GM18867 (cell line): Measurements from ENCODE around the gene AKT1.

Source experiments
- ATAC-seq: cut with Tn5 transposase; IDR thresholded peaks from one replicate; pipeline ENCODE4 v1.9.1; 2021; ENCODE audit warnings: mild to moderate bottlenecking, moderate library complexity; ENCODE audit not compliant: unreplicated experiment

AKT1 gene

GRCh38 chr14:104800015-104800770 is 4.6 kb upstream of the AKT1 start:
- ATAC-seq, result peak; percentile 50

- no peak for ATAC-seq
Measured at GRCh38 chr14:104799244-104800014, 3.9 kb upstream of the AKT1 start.

- no peak for ATAC-seq
Measured at GRCh38 chr14:104798300-104799243, 3.0 kb upstream of the AKT1 start.

GRCh38 chr14:104797115-104798044 is 1.8 kb upstream of the AKT1 start:
- ATAC-seq, result no peak

- no peak for ATAC-seq
Measured at GRCh38 chr14:104796687-104797081, 1.1 kb upstream of the AKT1 start.

GRCh38 chr14:104795781-104796686 is 486 bp upstream of the AKT1 start:
- ATAC-seq, result peak; percentile 38

GRCh38 chr14:104794631-104794992 is 936 bp downstream of the AKT1 start:
- peak; percentile 9 for ATAC-seq

- no peak for ATAC-seq
Measured at GRCh38 chr14:104794099-104794498, 1.4 kb downstream of the AKT1 start.

- ATAC-seq, result no peak
Measured at GRCh38 chr14:104793703-104793959, 1.9 kb downstream of the AKT1 start.

- no peak for ATAC-seq
Measured at GRCh38 chr14:104792945-104793702, 2.4 kb downstream of the AKT1 start.

GRCh38 chr14:104792101-104792884 is 3.3 kb downstream of the AKT1 start:
- ATAC-seq, result no peak

- ATAC-seq, result no peak
Measured at GRCh38 chr14:104791425-104791824, 4.1 kb downstream of the AKT1 start.

GRCh38 chr14:104789752-104790743 is 5.5 kb downstream of the AKT1 start:
- no peak for ATAC-seq

- no peak for ATAC-seq
Measured at GRCh38 chr14:104788873-104789663, 6.5 kb downstream of the AKT1 start.

- no peak for ATAC-seq
Measured at GRCh38 chr14:104788161-104788818, 7.3 kb downstream of the AKT1 start.
